ENCODE measurements around the gene KIF26B.

Gene KIF26B

GRCh38 chr1:245560316-245560859 is 405.6 kb downstream of the KIF26B start:
- H2BK120ac ChIP-seq (ENCODE audit: low read depth, low read length) = no peak overlapping the region
- no peaks in the 10 kb centered on the region for H3K27me3 ChIP-seq (ENCODE audit: insufficient read depth, low read length, poor library complexity)
- H3K36me3 ChIP-seq (ENCODE audit: control insufficient read depth, insufficient read depth, low read length) = no peaks in the 10 kb centered on the region
- no CpG with 5 or more reads among the region's 12 CpGs for WGBS (ENCODE audit: extremely low coverage, insufficient coverage, low lambda C conversion rate)
- H3K79me2 ChIP-seq (ENCODE audit: control insufficient read depth, insufficient read depth, low read length) = no peaks in the 10 kb centered on the region
- H2AK5ac ChIP-seq (ENCODE audit: low read length) = no peak overlapping the region
- DNase-seq = no peak
- H3K4me3 ChIP-seq (ENCODE audit: low read length) = no peak overlapping the region
- H2BK5ac ChIP-seq (ENCODE audit: low read length) = no peak overlapping the region
- H3K56ac ChIP-seq (ENCODE audit: low read length) = no peak overlapping the region
- no peaks in the 10 kb centered on the region for H3K4me1 ChIP-seq (ENCODE audit: control insufficient read depth, low read depth, low read length)
- H3K4ac ChIP-seq (ENCODE audit: low read depth, low read length) = no peak overlapping the region
- no peak overlapping the region for H2BK15ac ChIP-seq (replicated peaks; ENCODE audit: low read depth)
- no peak overlapping the region for H3K4me2 ChIP-seq (ENCODE audit: low read length)
- H3K18ac ChIP-seq (ENCODE audit: low read length) = no peak overlapping the region
- no peak overlapping the region for H3K27ac ChIP-seq (ENCODE audit: low read depth, low read length)
- no peak overlapping the region for H4K8ac ChIP-seq (ENCODE audit: low read depth, low read length)
- no peaks in the 10 kb centered on the region for H3K79me1 ChIP-seq (ENCODE audit: low read length)
- no peak overlapping the region for H3K23ac ChIP-seq (ENCODE audit: low read length)
- no peak overlapping the region for H4K5ac ChIP-seq (ENCODE audit: low read length)
- H3K9ac ChIP-seq (ENCODE audit: low read length) = no peak overlapping the region

DNA sequence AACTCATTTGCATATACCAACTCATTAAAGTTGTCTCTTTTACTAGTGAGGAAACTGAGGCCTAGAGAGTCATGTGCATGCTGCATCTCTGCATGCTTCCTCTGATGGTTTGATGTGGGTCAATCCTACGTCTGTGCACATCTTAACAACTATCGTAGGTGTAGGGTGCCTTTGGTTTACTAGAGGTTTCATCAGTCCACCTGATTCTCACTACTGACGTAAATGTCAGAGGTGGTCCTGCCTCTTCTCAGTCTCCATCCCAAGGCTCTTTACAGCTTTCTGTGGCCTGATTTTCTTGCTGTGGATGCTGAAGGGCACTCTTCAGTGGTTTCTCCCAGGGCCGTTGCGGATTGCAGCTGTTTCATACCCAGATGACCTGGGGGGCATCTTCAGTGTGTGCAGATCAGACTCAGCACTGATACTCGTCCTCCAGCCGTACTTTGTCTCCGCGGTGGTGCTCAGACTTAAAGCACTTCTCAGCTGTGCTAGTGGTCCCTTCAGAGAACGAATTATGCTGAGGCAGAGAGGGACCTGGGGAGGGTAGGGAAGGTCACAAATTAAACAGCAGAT is 407.0 kb downstream of the KIF26B start:
- H3K27ac ChIP-seq (ENCODE audit: low read depth, low read length) = no peak overlapping the region
- no peak overlapping the region for H2BK15ac ChIP-seq (replicated peaks; ENCODE audit: low read depth)
- no peak overlapping the region for H3K56ac ChIP-seq (ENCODE audit: low read length)
- no peak overlapping the region for H4K5ac ChIP-seq (ENCODE audit: low read length)
- no peak overlapping the region for H2AK5ac ChIP-seq (ENCODE audit: low read length)
- no peaks in the 10 kb centered on the region for H3K4me1 ChIP-seq (ENCODE audit: control insufficient read depth, low read depth, low read length)
- no peaks in the 10 kb centered on the region for H3K27me3 ChIP-seq (ENCODE audit: insufficient read depth, low read length, poor library complexity)
- WGBS (ENCODE audit: extremely low coverage, insufficient coverage, low lambda C conversion rate) = no CpG with 5 or more reads among the region's 10 CpGs
- H3K79me2 ChIP-seq (ENCODE audit: control insufficient read depth, insufficient read depth, low read length) = no peaks in the 10 kb centered on the region
- no peak overlapping the region for H3K4me3 ChIP-seq (ENCODE audit: low read length)
- no peak overlapping the region for H2BK5ac ChIP-seq (ENCODE audit: low read length)
- no peak overlapping the region for H3K4ac ChIP-seq (ENCODE audit: low read depth, low read length)
- no peak overlapping the region for H4K8ac ChIP-seq (ENCODE audit: low read depth, low read length)
- H3K18ac ChIP-seq (ENCODE audit: low read length) = no peak overlapping the region
- no peak overlapping the region for H3K4me2 ChIP-seq (ENCODE audit: low read length)
- no peak for DNase-seq
- no peaks in the 10 kb centered on the region for H3K36me3 ChIP-seq (ENCODE audit: control insufficient read depth, insufficient read depth, low read length)
- no peak overlapping the region for H3K23ac ChIP-seq (ENCODE audit: low read length)
- no peak overlapping the region for H3K9ac ChIP-seq (ENCODE audit: low read length)
- no peak overlapping the region for H2BK120ac ChIP-seq (ENCODE audit: low read depth, low read length)
- H3K79me1 ChIP-seq (ENCODE audit: low read length) = no peaks in the 10 kb centered on the region

- Histone ChIP-seq H3K36me3 (ENCODE audit: control insufficient read depth, insufficient read depth, low read length) (no peaks in the 10 kb centered on the region), H2AK5ac (ENCODE audit: low read length) (no peak overlapping the region), H3K56ac (ENCODE audit: low read length) (no peak overlapping the region), H2BK15ac (replicated peaks; ENCODE audit: low read depth) (no peak overlapping the region), H4K8ac (ENCODE audit: low read depth, low read length) (no peak overlapping the region), H3K9ac (ENCODE audit: low read length) (no peak overlapping the region), H3K4me3 (ENCODE audit: low read length) (no peak overlapping the region), H2BK120ac (ENCODE audit: low read depth, low read length) (no peak overlapping the region), H3K79me1 (ENCODE audit: low read length) (no peaks in the 10 kb centered on the region), H3K23ac (ENCODE audit: low read length) (no peak overlapping the region), H3K79me2 (ENCODE audit: control insufficient read depth, insufficient read depth, low read length) (no peaks in the 10 kb centered on the region), H2BK5ac (ENCODE audit: low read length) (no peak overlapping the region), H3K4ac (ENCODE audit: low read depth, low read length) (no peak overlapping the region), H3K27ac (ENCODE audit: low read depth, low read length) (no peak overlapping the region), H3K4me1 (ENCODE audit: control insufficient read depth, low read depth, low read length) (no peaks in the 10 kb centered on the region), H3K27me3 (ENCODE audit: insufficient read depth, low read length, poor library complexity) (no peaks in the 10 kb centered on the region), H4K5ac (ENCODE audit: low read length) (no peak overlapping the region), H3K4me2 (ENCODE audit: low read length) (no peak overlapping the region), H3K18ac (ENCODE audit: low read length) (no peak overlapping the region)
- WGBS (ENCODE audit: extremely low coverage, insufficient coverage, low lambda C conversion rate) = no CpG with 5 or more reads among the region's 2 CpGs
- DNase-seq = no peak
Observed at GRCh38 chr1:245566134-245566533, 411.3 kb downstream of the KIF26B start.

DNA sequence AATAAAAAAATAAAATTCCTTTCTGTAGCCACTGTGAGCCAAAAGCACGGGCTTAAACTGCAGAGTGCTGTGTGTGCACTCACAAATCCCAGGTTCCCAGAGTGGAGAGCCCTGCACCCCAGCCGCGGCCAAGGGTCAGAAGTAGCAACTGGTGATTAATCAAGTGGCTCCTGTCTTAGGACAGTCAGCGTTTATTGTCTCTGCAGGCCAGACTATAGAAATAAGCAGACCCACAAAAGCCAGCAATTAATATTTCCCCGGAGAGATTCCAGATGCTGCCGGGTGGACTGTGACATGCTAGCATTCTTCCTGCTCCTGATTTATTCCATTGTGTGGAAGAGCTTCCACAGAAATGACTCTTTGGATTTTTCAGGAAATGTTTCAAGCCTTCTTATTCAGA is 412.2 kb downstream of the KIF26B start:
- H2BK15ac ChIP-seq (replicated peaks; ENCODE audit: low read depth) = no peak overlapping the region
- no peaks in the 10 kb centered on the region for H3K4me1 ChIP-seq (ENCODE audit: control insufficient read depth, low read depth, low read length)
- H2BK5ac ChIP-seq (ENCODE audit: low read length) = no peak overlapping the region
- WGBS (ENCODE audit: extremely low coverage, insufficient coverage, low lambda C conversion rate) = no CpG with 5 or more reads among the region's 6 CpGs
- no peak overlapping the region for H4K5ac ChIP-seq (ENCODE audit: low read length)
- no peak overlapping the region for H3K4me2 ChIP-seq (ENCODE audit: low read length)
- no peak overlapping the region for H3K23ac ChIP-seq (ENCODE audit: low read length)
- H4K8ac ChIP-seq (ENCODE audit: low read depth, low read length) = no peak overlapping the region
- H3K36me3 ChIP-seq (ENCODE audit: control insufficient read depth, insufficient read depth, low read length) = no peaks in the 10 kb centered on the region
- H3K4me3 ChIP-seq (ENCODE audit: low read length) = no peak overlapping the region
- no peak overlapping the region for H3K4ac ChIP-seq (ENCODE audit: low read depth, low read length)
- H3K79me1 ChIP-seq (ENCODE audit: low read length) = no peaks in the 10 kb centered on the region
- no peak overlapping the region for H2AK5ac ChIP-seq (ENCODE audit: low read length)
- no peak overlapping the region for H3K9ac ChIP-seq (ENCODE audit: low read length)
- H3K27me3 ChIP-seq (ENCODE audit: insufficient read depth, low read length, poor library complexity) = no peaks in the 10 kb centered on the region
- no peak for DNase-seq
- no peak overlapping the region for H3K56ac ChIP-seq (ENCODE audit: low read length)
- H3K79me2 ChIP-seq (ENCODE audit: control insufficient read depth, insufficient read depth, low read length) = no peaks in the 10 kb centered on the region
- H2BK120ac ChIP-seq (ENCODE audit: low read depth, low read length) = no peak overlapping the region
- no peak overlapping the region for H3K27ac ChIP-seq (ENCODE audit: low read depth, low read length)
- H3K18ac ChIP-seq (ENCODE audit: low read length) = no peak overlapping the region

DNA sequence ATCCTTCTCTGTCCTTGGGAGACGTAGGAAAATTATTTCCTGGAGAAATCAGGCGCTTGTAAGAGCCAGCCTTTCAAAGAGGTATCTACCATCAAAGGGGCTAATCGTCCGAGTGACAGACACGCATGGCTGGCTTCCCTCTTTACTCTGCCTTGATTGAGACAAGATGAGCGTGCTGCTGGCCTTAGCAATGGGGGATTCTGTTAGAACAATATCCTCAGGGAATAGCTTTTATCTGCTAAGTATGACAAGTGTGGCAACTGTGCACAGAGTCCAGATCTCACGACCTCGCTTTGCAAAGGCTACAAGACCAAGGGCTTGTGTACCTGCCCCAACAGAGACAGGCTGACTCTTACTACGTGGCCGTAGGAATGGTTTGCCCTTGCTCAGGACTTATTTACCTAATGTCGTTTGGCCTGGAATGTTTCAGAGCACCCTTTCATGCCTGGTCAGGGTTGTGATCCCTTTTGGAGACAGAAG is 417.1 kb downstream of the KIF26B start:
- WGBS (ENCODE audit: extremely low coverage, insufficient coverage, low lambda C conversion rate) = no CpG with 5 or more reads among the region's 11 CpGs
- H3K18ac ChIP-seq (ENCODE audit: low read length) = no peak overlapping the region
- H4K5ac ChIP-seq (ENCODE audit: low read length) = no peak overlapping the region
- H3K79me1 ChIP-seq (ENCODE audit: low read length) = no peaks in the 10 kb centered on the region
- no peak overlapping the region for H2BK5ac ChIP-seq (ENCODE audit: low read length)
- H4K8ac ChIP-seq (ENCODE audit: low read depth, low read length) = no peak overlapping the region
- no peak overlapping the region for H3K4me3 ChIP-seq (ENCODE audit: low read length)
- H3K56ac ChIP-seq (ENCODE audit: low read length) = no peak overlapping the region
- no peak overlapping the region for H2AK5ac ChIP-seq (ENCODE audit: low read length)
- H2BK120ac ChIP-seq (ENCODE audit: low read depth, low read length) = no peak overlapping the region
- no peaks in the 10 kb centered on the region for H3K79me2 ChIP-seq (ENCODE audit: control insufficient read depth, insufficient read depth, low read length)
- no peak overlapping the region for H3K9ac ChIP-seq (ENCODE audit: low read length)
- H3K27me3 ChIP-seq (ENCODE audit: insufficient read depth, low read length, poor library complexity) = no peaks in the 10 kb centered on the region
- no peaks in the 10 kb centered on the region for H3K36me3 ChIP-seq (ENCODE audit: control insufficient read depth, insufficient read depth, low read length)
- DNase-seq = no peak
- H3K4me2 ChIP-seq (ENCODE audit: low read length) = no peak overlapping the region
- H3K4ac ChIP-seq (ENCODE audit: low read depth, low read length) = no peak overlapping the region
- H2BK15ac ChIP-seq (replicated peaks; ENCODE audit: low read depth) = no peak overlapping the region
- H3K4me1 ChIP-seq (ENCODE audit: control insufficient read depth, low read depth, low read length) = no peaks in the 10 kb centered on the region
- H3K27ac ChIP-seq (ENCODE audit: low read depth, low read length) = no peak overlapping the region
- H3K23ac ChIP-seq (ENCODE audit: low read length) = no peak overlapping the region

GRCh38 chr1:245572709-245573108 is 417.9 kb downstream of the KIF26B start:
- H3K79me2 ChIP-seq (ENCODE audit: control insufficient read depth, insufficient read depth, low read length) = no peaks in the 10 kb centered on the region
- no peak overlapping the region for H3K23ac ChIP-seq (ENCODE audit: low read length)
- DNase-seq = no peak
- H2AK5ac ChIP-seq (ENCODE audit: low read length) = no peak overlapping the region
- H3K27me3 ChIP-seq (ENCODE audit: insufficient read depth, low read length, poor library complexity) = no peaks in the 10 kb centered on the region
- no peaks in the 10 kb centered on the region for H3K4me1 ChIP-seq (ENCODE audit: control insufficient read depth, low read depth, low read length)
- no peak overlapping the region for H4K8ac ChIP-seq (ENCODE audit: low read depth, low read length)
- no peak overlapping the region for H2BK15ac ChIP-seq (replicated peaks; ENCODE audit: low read depth)
- no peak overlapping the region for H2BK120ac ChIP-seq (ENCODE audit: low read depth, low read length)
- WGBS (ENCODE audit: extremely low coverage, insufficient coverage, low lambda C conversion rate) = no CpG with 5 or more reads among the region's 7 CpGs
- no peak overlapping the region for H3K4me3 ChIP-seq (ENCODE audit: low read length)
- H3K27ac ChIP-seq (ENCODE audit: low read depth, low read length) = no peak overlapping the region
- no peaks in the 10 kb centered on the region for H3K79me1 ChIP-seq (ENCODE audit: low read length)
- H3K36me3 ChIP-seq (ENCODE audit: control insufficient read depth, insufficient read depth, low read length) = no peaks in the 10 kb centered on the region
- no peak overlapping the region for H3K56ac ChIP-seq (ENCODE audit: low read length)
- H3K18ac ChIP-seq (ENCODE audit: low read length) = no peak overlapping the region
- H3K4ac ChIP-seq (ENCODE audit: low read depth, low read length) = no peak overlapping the region
- no peak overlapping the region for H3K9ac ChIP-seq (ENCODE audit: low read length)
- no peak overlapping the region for H4K5ac ChIP-seq (ENCODE audit: low read length)
- no peak overlapping the region for H2BK5ac ChIP-seq (ENCODE audit: low read length)
- no peak overlapping the region for H3K4me2 ChIP-seq (ENCODE audit: low read length)

Measured in mesendoderm (in vitro differentiated cells).